Astrocyte of the spinal cord (primary cell): ENCODE results near the gene MAGI2.

Source experiments
- DNase-seq: peaks from one replicate; pipeline ENCODE4 v3.0.0; 2011; ENCODE audit warnings: low read depth, low spot score
- H3K4me3 ChIP-seq: 2 replicates; pipeline ENCODE4 v1.5.1; 2011; ENCODE audit warnings: low read depth, mild to moderate bottlenecking, low read length, moderate library complexity
- CTCF ChIP-seq: IDR thresholded peaks from 2 replicates; pipeline ENCODE4 v1.5.1; 2012; ENCODE audit warnings: low read depth, mild to moderate bottlenecking, low read length, inconsistent platforms
- in situ Hi-C: cut with HindIII; loops from 2 replicates; pipeline ENCODE4 v1.10.0; 2017; ENCODE audit warnings: low sequenced_read_pairs

MAGI2 gene

GRCh38 chr7:78792006-78792405 lies 661.5 kb downstream of the MAGI2 start:
- no peak for TF ChIP-seq CTCF
- no peak for DNase-seq
- in situ Hi-C loops = no loop called here
- H3K4me3 ChIP-seq = no peak overlapping the region

GRCh38 chr7:78788464-78788863 lies 665.0 kb downstream of the MAGI2 start:
- in situ Hi-C loops = no loop called here
- DNase-seq = no peak
- TF ChIP-seq CTCF = no peak
- H3K4me3 ChIP-seq = no peak overlapping the region

DNA sequence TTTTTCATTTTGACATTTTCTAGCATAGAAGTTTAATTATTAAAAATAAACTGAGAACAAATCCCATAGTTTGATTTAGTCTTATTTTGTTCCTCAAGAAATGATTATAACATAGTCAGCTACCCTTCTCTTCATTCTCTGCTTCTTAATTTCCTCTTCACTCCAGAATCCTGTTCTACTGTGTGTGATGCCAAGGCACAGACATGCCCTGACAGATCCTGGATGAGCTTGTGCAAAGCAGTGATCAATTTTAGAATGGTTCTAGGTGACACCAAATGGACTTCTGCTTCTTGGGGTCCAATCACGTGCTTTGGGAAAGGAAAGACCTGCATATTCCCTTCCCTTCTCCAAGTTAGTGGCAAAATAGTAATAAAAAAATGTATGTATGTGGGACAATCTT lies 665.6 kb downstream of the MAGI2 start:
- in situ Hi-C loops = no loop called here
- no peak for DNase-seq
- TF ChIP-seq CTCF = no peak
- no peak overlapping the region for H3K4me3 ChIP-seq

- no peak for DNase-seq
- H3K4me3 ChIP-seq = no peak overlapping the region
- no peak for TF ChIP-seq CTCF
- in situ Hi-C loops = no loop called here
Measured at GRCh38 chr7:78786055-78786454, 667.4 kb downstream of the MAGI2 start.

- no peak overlapping the region for H3K4me3 ChIP-seq
- TF ChIP-seq CTCF = no peak
- no peak for DNase-seq
- in situ Hi-C loops = no loop called here
Measured at GRCh38 chr7:78783179-78783962, 670.1 kb downstream of the MAGI2 start.

- in situ Hi-C loops = no loop called here
- no peak for DNase-seq
- no peak overlapping the region for H3K4me3 ChIP-seq
- TF ChIP-seq CTCF = no peak
Measured at GRCh38 chr7:78780560-78780959, 672.9 kb downstream of the MAGI2 start.
